Uterus (tissue), 4 donors: Measurements from ENCODE around the gene PAQR7. TPM values are rescaled to one million over a fixed set of nuclear protein-coding genes. Genes with fewer than 3 reads are reported as not detected.

Experiments used
- DNase-seq, 2 donors: peaks; one replicate each; pipeline ENCODE4 v3.0.0-alpha.2; 2019 to 2020
- H3K27ac ChIP-seq, 2 donors: fragments of 200-600 bp; sonication (generic); 1 replicate in 1 of 2; 2 replicates in 1 of 2; pipeline ENCODE4 v1.5.1; 2016 to 2018
- H3K27me3 ChIP-seq, 2 donors: fragments of 200-600 bp; sonication (generic); one replicate each; pipeline ENCODE4 v1.5.1; 2018 to 2019; ENCODE audit warnings: control low read depth in 1 of 2
- H3K36me3 ChIP-seq, 2 donors: fragments of 200-600 bp; sonication (generic); one replicate each; pipeline ENCODE4 v1.5.1; 2019; ENCODE audit warnings: control low read depth in 1 of 2
- H3K4me1 ChIP-seq, 2 donors: fragments of 200-600 bp; sonication (generic); one replicate each; pipeline ENCODE4 v1.5.1; 2018 to 2019; ENCODE audit warnings: control low read depth in 1 of 2
- H3K4me3 ChIP-seq, 2 donors: fragments of 200-600 bp; sonication (generic); 1 replicate in 1 of 2; 2 replicates in 1 of 2; pipeline ENCODE4 v1.5.1; 2018 to 2019; ENCODE audit warnings: mild to moderate bottlenecking in 1 of 2
- H3K9me3 ChIP-seq, 2 donors: fragments of 200-600 bp; sonication (generic); one replicate each; pipeline ENCODE4 v1.5.1; 2019; ENCODE audit warnings: control low read depth in 1 of 2
- CTCF ChIP-seq, 4 experiments: fragments of 200-600 bp in 2 of 4; fragments of 450-650 bp in 2 of 4; sonication (generic) in 2 of 4; IDR thresholded peaks; one replicate each; pipeline ENCODE4 v1.5.1; 2016 to 2019; ENCODE audit warnings: antibody characterized with exemption in 4 of 4, mild to moderate bottlenecking in 2 of 4, moderate library complexity in 1 of 4
- POLR2A ChIP-seq, 2 donors: fragments of 450-650 bp; IDR thresholded peaks; one replicate each; pipeline ENCODE4 v1.6.1; 2016; ENCODE audit warnings: antibody characterized with exemption in 2 of 2, mild to moderate bottlenecking in 1 of 2, moderate library complexity in 1 of 2
- intact Hi-C: fragments of 100-400 bp; cut with DNase I; formaldehyde crosslinking; loops from one replicate; pipeline ENCODE4 v1.15.1; 2023; ENCODE audit warnings: low total_unique reads
- total RNA-seq, 4 donors: library from RNA; depleted of rRNA in 3 of 4; stranded (reverse); fragments of >200 nt in 3 of 4; gene quantifications; one replicate each; pipeline versions ENCODE4 v1.1.0 to v1.2.4, GENCODE V29; 2014 to 2023
- donor health status: DM: yes; HTN: yes; CAD: no.

Gene PAQR7
- total RNA-seq, 4 donors from 2014 or later, result 4.7 to 20.1 (median 9.9) TPM

- no peak overlapping the region for H3K27ac ChIP-seq
- no peaks in the 10 kb centered on the region for H3K36me3 ChIP-seq
- DNase-seq, result no peak
- no peak overlapping the region for H3K4me3 ChIP-seq
- H3K9me3 ChIP-seq, result no peaks in the 10 kb centered on the region
- TF ChIP-seq POLR2A (IDR thresholded peaks at IDR 0.05) (no peak), CTCF (IDR thresholded peaks at IDR 0.05) (no peak)
- intact Hi-C loops, result no loop called here
- H3K4me1 ChIP-seq, result peaks cover 0 to 10% of the 10 kb centered on the region in 2 donors
- no peaks in the 10 kb centered on the region for H3K27me3 ChIP-seq
Observed at GRCh38 chr1:25903986-25904385, 28.5 kb upstream of the PAQR7 start.

- no peak for TF ChIP-seq CTCF (IDR thresholded peaks at IDR 0.05)
- no peak for TF ChIP-seq POLR2A (IDR thresholded peaks at IDR 0.05)
- H3K27me3 ChIP-seq, result no peaks in the 10 kb centered on the region
- no peaks in the 10 kb centered on the region for H3K36me3 ChIP-seq
- H3K4me1 ChIP-seq, result peaks cover 0 to 10% of the 10 kb centered on the region in 2 donors
- H3K4me3 ChIP-seq, result no peak overlapping the region
- intact Hi-C loops, result no loop called here
- no peak overlapping the region for H3K27ac ChIP-seq
- H3K9me3 ChIP-seq, result no peaks in the 10 kb centered on the region
- no peak for DNase-seq
Observed at GRCh38 chr1:25902462-25902861, 27.0 kb upstream of the PAQR7 start.

- H3K9me3 ChIP-seq, result no peaks in the 10 kb centered on the region
- DNase-seq, result no peak
- no peaks in the 10 kb centered on the region for H3K36me3 ChIP-seq
- peaks cover 0 to 10% of the 10 kb centered on the region in 2 donors for H3K4me1 ChIP-seq
- no peak for TF ChIP-seq POLR2A (IDR thresholded peaks at IDR 0.05)
- no peak for TF ChIP-seq CTCF (IDR thresholded peaks at IDR 0.05)
- H3K4me3 ChIP-seq, result no peak overlapping the region
- no peak overlapping the region for H3K27ac ChIP-seq
- intact Hi-C loops, result no loop called here
- no peaks in the 10 kb centered on the region for H3K27me3 ChIP-seq
Observed at GRCh38 chr1:25900219-25900618, 24.7 kb upstream of the PAQR7 start.

GRCh38 chr1:25899792-25900191 lies 24.3 kb upstream of the PAQR7 start:
- no peak overlapping the region for H3K4me3 ChIP-seq
- intact Hi-C loops, result no loop called here

More at GRCh38 chr1:25899792-25900191, 24.3 kb upstream of the PAQR7 start:
- Histone ChIP-seq H3K36me3 (no peaks in the 10 kb centered on the region), H3K9me3 (no peaks in the 10 kb centered on the region), H3K27me3 (no peaks in the 10 kb centered on the region), H3K4me1 (peaks cover 0 to 10% of the 10 kb centered on the region in 2 donors), H3K27ac (no peak overlapping the region)
- TF ChIP-seq CTCF (IDR thresholded peaks at IDR 0.05), result no peak
- DNase-seq, result no peak
